RWPE1 (cell line): ENCODE measurements around the gene BTF3.

Experiments used
- CTCF ChIA-PET: fragments of 350-600 bp; sonication (Branson Sonifier 250); formaldehyde crosslinking; extraction: SDS; loops from one replicate; lab custom pipeline; 2021; lab: Yijun Ruan, JAX
- POLR2A ChIA-PET: fragments of 400-600 bp; formaldehyde crosslinking; extraction: SDS; loops from one replicate; lab custom pipeline; 2020; ENCODE audit warnings: antibody characterized with exemption; ENCODE audit not compliant: low non-redundant PET; lab: Yijun Ruan, JAX
- DNase-seq: peaks from one replicate; pipeline ENCODE4 v3.0.0; 2012; ENCODE audit warnings: low spot score
- H3K27ac ChIP-seq: fragments of 450-650 bp; 2 replicates; pipeline ENCODE4 v1.5.1; 2017
- CTCF ChIP-seq: fragments of 450-650 bp; conservative IDR thresholded peaks from 2 replicates; pipeline ENCODE4 v1.5.1; 2017; ENCODE audit warnings: low read depth, mild to moderate bottlenecking

BTF3 gene

GRCh38 chr5:73528248-73528647, 30.0 kb downstream of the BTF3 start:
- TF ChIP-seq CTCF: no peak

GRCh38 chr5:73529081-73529480, 30.8 kb downstream of the BTF3 start:
- CTCF ChIA-PET: no interaction called here
- TF ChIP-seq CTCF: no peak
- POLR2A ChIA-PET: no interaction called here
- no peak overlapping the region for H3K27ac ChIP-seq
- no peak for DNase-seq

More at GRCh38 chr5:73528248-73528647, 30.0 kb downstream of the BTF3 start:
- ChIA-PET POLR2A (no interaction called here), CTCF (no interaction called here)
- DNase-seq: no peak
- H3K27ac ChIP-seq: no peak overlapping the region

GRCh38 chr5:73531356-73531755, 33.1 kb downstream of the BTF3 start:
- ChIA-PET CTCF (interaction anchor here (0.6 to 0.8 kb wide), 3 partner anchors 10 to 39 kb away, joined by 3 to 4 read pairs (median 3); no protein-coding TSS in a partner anchor), POLR2A (no interaction called here)
- H3K27ac ChIP-seq: no peak overlapping the region
- TF ChIP-seq CTCF: no peak
- DNase-seq: no peak

- ChIA-PET CTCF (no interaction called here), POLR2A (no interaction called here)
- no peak overlapping the region for H3K27ac ChIP-seq
- no peak for DNase-seq
- no peak for TF ChIP-seq CTCF
Measured at GRCh38 chr5:73532195-73532594, 34.0 kb downstream of the BTF3 start.

- ChIA-PET POLR2A (no interaction called here), CTCF (interaction anchor here (1.0 kb wide), 1 partner anchor 15 kb away, joined by 3 read pairs; no protein-coding TSS in a partner anchor)
- no peak for DNase-seq
- no peak overlapping the region for H3K27ac ChIP-seq
- no peak for TF ChIP-seq CTCF
Measured at GRCh38 chr5:73534011-73534644, 35.9 kb downstream of the BTF3 start.

- TF ChIP-seq CTCF: no peak
- no peak overlapping the region for H3K27ac ChIP-seq
- CTCF ChIA-PET: interaction anchor here (1.3 kb wide), 1 partner anchor 309 kb away, joined by 5 read pairs; no protein-coding TSS in a partner anchor
- no peak for DNase-seq
- POLR2A ChIA-PET: no interaction called here
Measured at GRCh38 chr5:73534971-73535370, 36.7 kb downstream of the BTF3 start.
